ENCODE results near the gene MYH15. TPM values are rescaled to one million over a fixed set of nuclear protein-coding genes. Genes with fewer than 3 reads are reported as not detected.

The MYH15 gene
- total RNA-seq, 1 donor from 2014 or later, result 0.05 TPM

DNA sequence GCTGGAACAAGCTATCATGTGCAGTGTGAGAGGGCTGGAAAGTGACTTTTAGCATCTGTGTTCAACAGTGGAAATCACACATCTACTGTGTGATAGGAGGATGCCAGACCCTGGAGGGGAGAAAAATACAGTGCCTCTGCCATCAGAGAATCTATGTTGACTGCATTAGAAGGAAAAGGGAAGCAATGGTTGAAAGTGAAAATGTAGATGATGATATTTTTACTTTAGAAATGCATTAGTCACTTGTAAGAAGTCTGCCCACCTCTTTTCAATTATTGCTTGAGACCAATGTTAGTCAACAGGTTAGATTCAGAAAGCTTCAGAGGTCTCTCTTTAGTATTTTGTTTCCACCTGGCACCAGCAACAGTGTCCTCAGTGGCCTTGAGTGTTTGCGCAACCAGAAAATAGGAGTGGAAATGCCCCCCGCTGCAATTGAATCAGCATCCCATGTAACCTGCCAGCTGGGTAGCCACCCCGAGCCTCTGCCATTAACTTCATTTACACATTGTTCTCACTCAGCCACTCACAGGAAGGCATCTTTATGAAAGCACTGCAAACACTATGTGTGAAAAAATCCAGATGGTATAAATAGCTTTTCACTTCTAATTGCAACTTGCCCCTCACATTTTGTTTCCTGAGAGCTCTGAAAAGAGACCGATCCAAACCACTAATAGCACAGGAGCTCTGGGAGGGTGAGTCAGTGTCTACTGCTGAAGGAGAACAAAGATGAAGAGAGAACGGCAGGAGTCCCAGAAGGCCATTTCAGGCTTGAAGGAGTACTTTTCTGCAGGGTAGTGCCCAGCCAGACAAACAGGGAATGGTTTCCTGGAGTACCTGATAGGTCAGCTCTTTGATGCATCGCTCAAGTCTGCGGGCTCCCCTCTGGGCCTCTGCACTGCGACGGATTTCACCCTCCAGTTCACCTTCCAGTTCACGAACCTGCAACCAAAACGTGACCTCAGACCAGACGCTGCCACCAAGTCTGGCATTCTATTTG, 122.0 kb downstream of the MYH15 start:
- TF ChIP-seq, protein P1, sequence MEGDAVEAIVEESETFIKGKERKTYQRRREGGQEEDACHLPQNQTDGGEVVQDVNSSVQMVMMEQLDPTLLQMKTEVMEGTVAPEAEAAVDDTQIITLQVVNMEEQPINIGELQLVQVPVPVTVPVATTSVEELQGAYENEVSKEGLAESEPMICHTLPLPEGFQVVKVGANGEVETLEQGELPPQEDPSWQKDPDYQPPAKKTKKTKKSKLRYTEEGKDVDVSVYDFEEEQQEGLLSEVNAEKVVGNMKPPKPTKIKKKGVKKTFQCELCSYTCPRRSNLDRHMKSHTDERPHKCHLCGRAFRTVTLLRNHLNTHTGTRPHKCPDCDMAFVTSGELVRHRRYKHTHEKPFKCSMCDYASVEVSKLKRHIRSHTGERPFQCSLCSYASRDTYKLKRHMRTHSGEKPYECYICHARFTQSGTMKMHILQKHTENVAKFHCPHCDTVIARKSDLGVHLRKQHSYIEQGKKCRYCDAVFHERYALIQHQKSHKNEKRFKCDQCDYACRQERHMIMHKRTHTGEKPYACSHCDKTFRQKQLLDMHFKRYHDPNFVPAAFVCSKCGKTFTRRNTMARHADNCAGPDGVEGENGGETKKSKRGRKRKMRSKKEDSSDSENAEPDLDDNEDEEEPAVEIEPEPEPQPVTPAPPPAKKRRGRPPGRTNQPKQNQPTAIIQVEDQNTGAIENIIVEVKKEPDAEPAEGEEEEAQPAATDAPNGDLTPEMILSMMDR (IDR thresholded peaks at IDR 0.05), result no peak
- peaks cover 16% of the 10 kb centered on the region for H3K27me3 Mint-ChIP-seq (ENCODE audit: unreplicated experiment)
- H3K36me3 Mint-ChIP-seq (ENCODE audit: unreplicated experiment), result no peaks in the 10 kb centered on the region
- DNase-seq (ENCODE audit: extremely low spot score, unreplicated experiment), result no peak
- no peak overlapping the region for H3K27ac Mint-ChIP-seq (ENCODE audit: unreplicated experiment)
- no peaks in the 10 kb centered on the region for H3K4me1 Mint-ChIP-seq (ENCODE audit: unreplicated experiment)
- no peak overlapping the region for H3K4me3 Mint-ChIP-seq (ENCODE audit: unreplicated experiment)
- no peaks in the 10 kb centered on the region for H3K9me3 Mint-ChIP-seq (ENCODE audit: unreplicated experiment)

DNA sequence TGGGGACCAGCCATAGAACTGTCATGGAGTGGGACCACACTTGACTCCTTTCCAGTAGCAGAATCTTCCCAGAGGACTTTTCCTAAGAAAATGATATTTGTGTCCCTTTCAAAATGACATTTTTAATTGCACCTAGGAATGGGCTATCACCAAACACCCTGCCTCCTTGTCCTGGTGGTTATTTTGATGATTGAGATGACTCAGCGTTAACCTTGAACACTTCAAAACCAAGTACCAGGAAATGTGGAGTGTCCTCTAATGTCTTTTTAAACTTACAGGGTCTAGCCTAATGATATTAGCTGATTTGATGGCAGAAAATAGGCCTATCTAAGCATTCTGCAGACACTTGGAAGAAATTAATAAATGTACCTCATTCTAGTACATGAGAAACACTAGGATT, 123.3 kb downstream of the MYH15 start:
- TF ChIP-seq, protein P1 (IDR thresholded peaks at IDR 0.05), result no peak
- no peak for DNase-seq (ENCODE audit: extremely low spot score, unreplicated experiment)
- Mint-ChIP-seq H3K9me3 (ENCODE audit: unreplicated experiment) (no peaks in the 10 kb centered on the region), H3K27ac (ENCODE audit: unreplicated experiment) (no peak overlapping the region), H3K36me3 (ENCODE audit: unreplicated experiment) (no peaks in the 10 kb centered on the region), H3K4me1 (ENCODE audit: unreplicated experiment) (no peaks in the 10 kb centered on the region), H3K27me3 (ENCODE audit: unreplicated experiment) (peaks cover 12% of the 10 kb centered on the region), H3K4me3 (ENCODE audit: unreplicated experiment) (no peak overlapping the region)

DNA sequence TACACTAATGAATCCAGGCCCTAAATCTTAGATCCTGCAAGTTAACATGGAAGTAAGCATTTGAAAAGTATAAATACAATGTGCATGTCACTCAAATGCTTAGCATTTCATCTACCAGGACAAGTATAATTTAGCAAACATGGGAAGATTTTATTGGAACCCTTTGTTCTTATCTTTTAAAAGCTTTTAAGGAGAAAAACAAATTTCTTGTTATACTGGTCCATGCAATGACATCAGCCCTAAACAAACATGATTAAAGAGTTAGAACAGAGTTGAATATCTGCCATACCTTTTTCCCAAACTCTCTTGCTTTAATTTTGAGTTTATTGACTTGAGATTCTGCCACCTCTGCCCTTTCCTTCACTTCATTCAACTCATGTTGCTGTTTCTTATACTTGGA, 127.1 kb downstream of the MYH15 start:
- H3K27ac Mint-ChIP-seq (ENCODE audit: unreplicated experiment), result no peak overlapping the region
- H3K36me3 Mint-ChIP-seq (ENCODE audit: unreplicated experiment), result no peaks in the 10 kb centered on the region
- H3K9me3 Mint-ChIP-seq (ENCODE audit: unreplicated experiment), result no peaks in the 10 kb centered on the region
- TF ChIP-seq, protein P1 (IDR thresholded peaks at IDR 0.05), result no peak
- peaks cover 4% of the 10 kb centered on the region for H3K27me3 Mint-ChIP-seq (ENCODE audit: unreplicated experiment)
- H3K4me1 Mint-ChIP-seq (ENCODE audit: unreplicated experiment), result no peaks in the 10 kb centered on the region
- no peak overlapping the region for H3K4me3 Mint-ChIP-seq (ENCODE audit: unreplicated experiment)
- no peak for DNase-seq (ENCODE audit: extremely low spot score, unreplicated experiment)

DNA sequence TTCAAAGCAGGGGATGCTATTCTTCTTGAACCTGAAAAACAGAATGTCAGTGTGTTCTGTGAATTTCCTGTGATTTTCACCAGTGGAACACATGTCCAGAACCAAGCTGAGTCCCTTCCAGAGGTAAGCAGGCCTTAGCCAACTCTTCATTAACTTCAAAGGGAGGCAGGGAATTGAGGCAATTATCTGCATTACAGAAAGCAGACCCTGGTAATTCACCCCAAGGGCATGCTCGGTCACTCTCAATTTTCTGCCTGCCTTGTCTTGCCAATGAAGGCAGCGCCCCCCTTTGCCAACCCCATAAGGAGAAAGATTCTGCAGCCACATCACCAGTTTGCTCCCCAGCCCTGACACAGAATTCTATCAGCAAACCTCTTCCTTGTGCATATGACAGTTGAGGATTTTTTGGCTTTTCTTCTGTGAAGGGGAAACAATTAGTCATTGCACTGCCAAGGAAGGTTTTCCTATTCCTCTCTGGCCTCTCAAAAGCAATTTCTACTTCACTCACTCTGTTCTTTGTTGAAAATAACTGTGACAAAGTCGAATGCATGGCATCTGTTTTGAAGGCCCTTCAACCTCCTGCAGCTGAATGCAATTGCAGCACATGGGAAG, 128.8 kb downstream of the MYH15 start:
- no peak overlapping the region for H3K27ac Mint-ChIP-seq (ENCODE audit: unreplicated experiment)
- no peaks in the 10 kb centered on the region for H3K36me3 Mint-ChIP-seq (ENCODE audit: unreplicated experiment)
- no peaks in the 10 kb centered on the region for H3K4me1 Mint-ChIP-seq (ENCODE audit: unreplicated experiment)
- DNase-seq (ENCODE audit: extremely low spot score, unreplicated experiment), result no peak
- peaks cover 6% of the 10 kb centered on the region for H3K27me3 Mint-ChIP-seq (ENCODE audit: unreplicated experiment)
- TF ChIP-seq, protein P1 (IDR thresholded peaks at IDR 0.05), result no peak
- no peaks in the 10 kb centered on the region for H3K9me3 Mint-ChIP-seq (ENCODE audit: unreplicated experiment)
- H3K4me3 Mint-ChIP-seq (ENCODE audit: unreplicated experiment), result no peak overlapping the region

Measured in osteocyte (in vitro differentiated cells).